GM19099 (cell line): ENCODE results near the gene BMERB1.

Experiments
- POLR2A ChIP-seq: IDR thresholded peaks from 3 replicates; pipeline ENCODE4 v1.6.1; 2011; ENCODE audit warnings: low read depth; ENCODE audit not compliant: insufficient read length; ENCODE audit errors: extremely low read depth

The BMERB1 gene

GRCh38 chr16:15606518-15607220 is 172.3 kb downstream of the BMERB1 start:
- TF ChIP-seq POLR2A = no peak

- no peak for TF ChIP-seq POLR2A
Measured at GRCh38 chr16:15607700-15608396, 173.5 kb downstream of the BMERB1 start.

- no peak for TF ChIP-seq POLR2A
Measured at GRCh38 chr16:15608398-15609285, 174.3 kb downstream of the BMERB1 start.

- no peak for TF ChIP-seq POLR2A
Measured at GRCh38 chr16:15609286-15609649, 174.9 kb downstream of the BMERB1 start.

GRCh38 chr16:15610369-15610871 is 176.0 kb downstream of the BMERB1 start:
- TF ChIP-seq POLR2A = no peak

GRCh38 chr16:15611610-15612009 is 177.2 kb downstream of the BMERB1 start:
- TF ChIP-seq POLR2A = no peak

GRCh38 chr16:15613676-15614075 is 179.3 kb downstream of the BMERB1 start:
- no peak for TF ChIP-seq POLR2A

- TF ChIP-seq POLR2A = no peak
Measured at GRCh38 chr16:15616012-15616411, 181.6 kb downstream of the BMERB1 start.

GRCh38 chr16:15616475-15617165 is 182.2 kb downstream of the BMERB1 start:
- no peak for TF ChIP-seq POLR2A

GRCh38 chr16:15617901-15618300 is 183.5 kb downstream of the BMERB1 start:
- no peak for TF ChIP-seq POLR2A

- no peak for TF ChIP-seq POLR2A
Measured at GRCh38 chr16:15618392-15618791, 184.0 kb downstream of the BMERB1 start.

GRCh38 chr16:15620611-15621195 is 186.3 kb downstream of the BMERB1 start:
- TF ChIP-seq POLR2A = no peak

GRCh38 chr16:15621456-15621855 is 187.1 kb downstream of the BMERB1 start:
- no peak for TF ChIP-seq POLR2A

- TF ChIP-seq POLR2A = no peak
Measured at GRCh38 chr16:15621889-15622288, 187.5 kb downstream of the BMERB1 start.
